ENCODE measurements around the gene NF2.

The NF2 gene

DNA sequence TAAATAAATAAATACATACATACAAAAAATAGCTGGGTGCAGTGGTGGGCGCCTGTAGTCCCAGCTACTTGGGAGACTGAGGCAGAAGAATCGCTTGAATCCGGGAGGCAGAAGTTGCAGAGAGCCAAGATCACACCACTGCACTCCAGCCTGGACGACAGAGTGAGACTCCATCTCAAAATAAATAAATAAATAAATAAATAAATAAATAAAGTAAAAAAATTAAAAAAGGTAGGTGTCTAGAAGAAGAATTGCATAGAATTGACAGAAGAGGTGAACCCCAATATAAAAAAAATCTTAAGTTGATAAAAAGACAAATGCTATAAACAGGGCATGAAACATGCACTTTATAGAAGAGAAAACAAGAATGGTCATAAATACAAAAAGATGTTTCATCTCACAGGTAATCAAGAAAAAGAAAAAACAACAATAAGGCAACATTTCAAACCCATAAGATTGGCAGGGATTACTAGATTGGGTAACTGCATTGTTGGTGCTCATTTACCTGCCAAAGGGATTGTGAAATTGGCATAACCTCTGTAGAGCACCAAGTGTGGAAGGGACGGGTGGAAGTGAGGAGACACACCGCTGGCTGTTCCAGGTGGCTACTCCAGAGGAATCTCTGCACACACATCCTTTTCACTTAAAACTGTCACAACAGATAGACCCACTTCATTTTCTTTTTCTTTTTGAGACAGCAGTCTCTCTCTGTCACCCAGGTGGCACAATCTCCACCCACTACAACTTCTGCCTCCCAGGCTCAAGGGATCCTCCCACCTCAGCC lies 44.7 kb downstream of the NF2 start:
- Histone ChIP-seq H2AFZ (ENCODE audit: low read length) (no peak overlapping the region), H3K4me1 (ENCODE audit: insufficient read depth, low read length, poor library complexity, severe bottlenecking) (no peaks in the 10 kb centered on the region), H3K4me3 (ENCODE audit: low read length, poor library complexity, severe bottlenecking) (no peak overlapping the region), H3K9me2 (replicated peaks; ENCODE audit: low read depth, low read length) (no peaks in the 10 kb centered on the region), H3K36me3 (ENCODE audit: insufficient read depth, low read length) (peaks cover 25% of the 10 kb centered on the region), H3F3A (ENCODE audit: low read depth) (no peaks in the 10 kb centered on the region), H3K4me2 (ENCODE audit: low read depth, low read length, poor library complexity, severe bottlenecking) (no peak overlapping the region), H3K79me2 (ENCODE audit: insufficient read depth, low read length) (no peaks in the 10 kb centered on the region), H3K9me3 (ENCODE audit: insufficient read depth, low read depth, low read length) (no peaks in the 10 kb centered on the region), H4K20me1 (ENCODE audit: insufficient read depth, low read length, poor library complexity, severe bottlenecking) (no peaks in the 10 kb centered on the region), H3K9ac (ENCODE audit: low read depth, low read length, poor library complexity, severe bottlenecking) (no peak overlapping the region), H3K27me3 (ENCODE audit: insufficient read depth, low read length, poor library complexity, severe bottlenecking) (no peaks in the 10 kb centered on the region)
- TF ChIP-seq, protein P1, sequence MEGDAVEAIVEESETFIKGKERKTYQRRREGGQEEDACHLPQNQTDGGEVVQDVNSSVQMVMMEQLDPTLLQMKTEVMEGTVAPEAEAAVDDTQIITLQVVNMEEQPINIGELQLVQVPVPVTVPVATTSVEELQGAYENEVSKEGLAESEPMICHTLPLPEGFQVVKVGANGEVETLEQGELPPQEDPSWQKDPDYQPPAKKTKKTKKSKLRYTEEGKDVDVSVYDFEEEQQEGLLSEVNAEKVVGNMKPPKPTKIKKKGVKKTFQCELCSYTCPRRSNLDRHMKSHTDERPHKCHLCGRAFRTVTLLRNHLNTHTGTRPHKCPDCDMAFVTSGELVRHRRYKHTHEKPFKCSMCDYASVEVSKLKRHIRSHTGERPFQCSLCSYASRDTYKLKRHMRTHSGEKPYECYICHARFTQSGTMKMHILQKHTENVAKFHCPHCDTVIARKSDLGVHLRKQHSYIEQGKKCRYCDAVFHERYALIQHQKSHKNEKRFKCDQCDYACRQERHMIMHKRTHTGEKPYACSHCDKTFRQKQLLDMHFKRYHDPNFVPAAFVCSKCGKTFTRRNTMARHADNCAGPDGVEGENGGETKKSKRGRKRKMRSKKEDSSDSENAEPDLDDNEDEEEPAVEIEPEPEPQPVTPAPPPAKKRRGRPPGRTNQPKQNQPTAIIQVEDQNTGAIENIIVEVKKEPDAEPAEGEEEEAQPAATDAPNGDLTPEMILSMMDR (conservative IDR thresholded peaks at IDR 0.05; ENCODE audit: low read length): no peak
- TF ChIP-seq EZH2phosphoT487 (IDR thresholded peaks at IDR 0.05; ENCODE audit: borderline replicate concordance): no peak

DNA sequence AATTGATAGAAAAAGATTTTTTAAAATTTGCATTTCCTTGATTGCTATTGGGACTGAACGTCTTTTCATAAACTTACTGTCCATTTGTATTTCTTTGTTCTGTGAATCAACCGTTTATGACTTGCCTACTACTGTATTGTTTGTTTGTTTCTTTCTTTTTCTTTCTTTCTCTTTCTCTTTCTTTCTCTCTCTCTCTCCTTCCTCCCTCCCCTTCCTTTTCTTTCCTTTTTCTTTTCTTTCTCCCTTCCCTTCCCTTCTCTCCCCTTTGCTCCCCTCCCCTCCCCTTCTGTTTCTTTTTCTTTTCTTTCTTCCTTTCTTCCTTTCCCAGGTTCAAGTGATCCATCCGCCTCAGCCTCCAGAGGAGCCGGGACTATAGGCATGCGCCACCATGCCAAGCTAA lies 46.9 kb downstream of the NF2 start:
- Histone ChIP-seq H3K4me2 (ENCODE audit: low read depth, low read length, poor library complexity, severe bottlenecking) (no peak overlapping the region), H3K4me1 (ENCODE audit: insufficient read depth, low read length, poor library complexity, severe bottlenecking) (no peaks in the 10 kb centered on the region), H3K36me3 (ENCODE audit: insufficient read depth, low read length) (peaks cover 20% of the 10 kb centered on the region), H3K9ac (ENCODE audit: low read depth, low read length, poor library complexity, severe bottlenecking) (no peak overlapping the region), H4K20me1 (ENCODE audit: insufficient read depth, low read length, poor library complexity, severe bottlenecking) (no peaks in the 10 kb centered on the region), H3F3A (ENCODE audit: low read depth) (no peaks in the 10 kb centered on the region), H3K27me3 (ENCODE audit: insufficient read depth, low read length, poor library complexity, severe bottlenecking) (no peaks in the 10 kb centered on the region), H3K79me2 (ENCODE audit: insufficient read depth, low read length) (no peaks in the 10 kb centered on the region), H3K4me3 (ENCODE audit: low read length, poor library complexity, severe bottlenecking) (no peak overlapping the region), H3K9me2 (replicated peaks; ENCODE audit: low read depth, low read length) (no peaks in the 10 kb centered on the region), H2AFZ (ENCODE audit: low read length) (no peak overlapping the region), H3K9me3 (ENCODE audit: insufficient read depth, low read depth, low read length) (no peaks in the 10 kb centered on the region)
- TF ChIP-seq EZH2phosphoT487 (IDR thresholded peaks at IDR 0.05; ENCODE audit: borderline replicate concordance): no peak
- TF ChIP-seq, protein P1 (conservative IDR thresholded peaks at IDR 0.05; ENCODE audit: low read length): no peak

DNA sequence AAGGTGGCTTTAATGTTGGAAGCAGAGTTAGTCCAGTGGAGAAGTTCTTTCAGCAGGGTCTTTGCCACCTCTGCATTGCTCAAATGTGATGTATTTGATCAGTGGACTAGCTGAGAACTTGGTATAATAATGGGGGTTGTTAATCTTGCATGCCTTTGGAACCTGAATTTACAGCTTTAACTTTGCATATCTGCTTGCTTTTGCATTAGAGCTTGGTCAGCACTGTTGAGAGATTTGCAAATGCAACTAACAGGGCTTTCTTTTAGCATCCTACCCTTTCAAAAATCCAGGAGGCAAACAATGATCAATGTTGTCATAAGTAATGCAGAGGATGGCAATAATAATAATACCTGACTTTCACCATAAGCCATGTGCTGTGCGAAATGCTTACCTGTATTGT lies 48.2 kb downstream of the NF2 start:
- no peak for TF ChIP-seq EZH2phosphoT487 (IDR thresholded peaks at IDR 0.05; ENCODE audit: borderline replicate concordance)
- TF ChIP-seq, protein P1 (conservative IDR thresholded peaks at IDR 0.05; ENCODE audit: low read length): no peak
- Histone ChIP-seq H3K36me3 (ENCODE audit: insufficient read depth, low read length) (peaks cover 16% of the 10 kb centered on the region), H3F3A (ENCODE audit: low read depth) (no peaks in the 10 kb centered on the region), H3K4me3 (ENCODE audit: low read length, poor library complexity, severe bottlenecking) (no peak overlapping the region), H3K4me2 (ENCODE audit: low read depth, low read length, poor library complexity, severe bottlenecking) (no peak overlapping the region), H3K9ac (ENCODE audit: low read depth, low read length, poor library complexity, severe bottlenecking) (no peak overlapping the region), H3K9me3 (ENCODE audit: insufficient read depth, low read depth, low read length) (no peaks in the 10 kb centered on the region), H3K79me2 (ENCODE audit: insufficient read depth, low read length) (no peaks in the 10 kb centered on the region), H3K9me2 (replicated peaks; ENCODE audit: low read depth, low read length) (no peaks in the 10 kb centered on the region), H4K20me1 (ENCODE audit: insufficient read depth, low read length, poor library complexity, severe bottlenecking) (no peaks in the 10 kb centered on the region), H3K27me3 (ENCODE audit: insufficient read depth, low read length, poor library complexity, severe bottlenecking) (no peaks in the 10 kb centered on the region), H2AFZ (ENCODE audit: low read length) (no peak overlapping the region), H3K4me1 (ENCODE audit: insufficient read depth, low read length, poor library complexity, severe bottlenecking) (no peaks in the 10 kb centered on the region)
